ENCODE measurements around the gene NCAN.

GRCh38 chr19:19297759-19298158, 86.0 kb downstream of the NCAN start:
- TF ChIP-seq POLR2AphosphoS5 (IDR thresholded peaks at IDR 0.05) (no peak), POLR2A (IDR thresholded peaks at IDR 0.05) (no peak)
